Dedifferentiated amniotic fluid mesenchymal stem cell (primary cell): Measurements from ENCODE around the gene ADAMTSL1.

ENCODE experiments used
- DNase-seq: peaks from one replicate; pipeline ENCODE4 v3.0.0-alpha.2; 2016; ENCODE audit errors: extremely low spot score

ADAMTSL1 gene

GRCh38 chr9:18936094-18936871 lies 462.3 kb downstream of the ADAMTSL1 start:
- no peak for DNase-seq

- DNase-seq: no peak
Measured at GRCh38 chr9:18939943-18940342, 466.0 kb downstream of the ADAMTSL1 start.

- DNase-seq: no peak
Measured at GRCh38 chr9:18941060-18941740, 467.2 kb downstream of the ADAMTSL1 start.

GRCh38 chr9:18942801-18943200 lies 468.8 kb downstream of the ADAMTSL1 start:
- no peak for DNase-seq

GRCh38 chr9:18947892-18948339 lies 474.0 kb downstream of the ADAMTSL1 start:
- no peak for DNase-seq

GRCh38 chr9:18951936-18952335 lies 478.0 kb downstream of the ADAMTSL1 start:
- DNase-seq: no peak

- DNase-seq: no peak
Measured at GRCh38 chr9:18955626-18956025, 481.7 kb downstream of the ADAMTSL1 start.
